PC-9 (cell line): ENCODE measurements around the gene ZER1. TPM values are rescaled to one million over a fixed set of nuclear protein-coding genes. Genes with fewer than 3 reads are reported as not detected.

Experiments used
- BruUV-seq: library from RNA; stranded (reverse); fragments of 400-500 nt; replicated peaks from 2 replicates; lab custom pipeline; 2021; lab: Mats Ljungman, UMichigan
- CTCF ChIA-PET: fragments of 300-600 bp; sonication (Branson Sonifier 250); formaldehyde crosslinking; loops from one replicate; lab custom pipeline; 2022; ENCODE audit warnings: antibody characterized with exemption; lab: Charles Lee
- POLR2A ChIA-PET: fragments of 300-600 bp; sonication (Branson Sonifier 250); formaldehyde crosslinking; loops from one replicate; lab custom pipeline; 2022; ENCODE audit warnings: antibody characterized with exemption; ENCODE audit not compliant: unreplicated experiment; lab: Charles Lee
- DNase-seq, 2 experiments: peaks; one replicate each; pipeline versions ENCODE4 v3.0.0 to v3.0.0-alpha.2; 2015 to 2022; ENCODE audit warnings: mixed read lengths in 1 of 2
- H2AFZ ChIP-seq: fragments of 200-600 bp; sonication (generic); 2 replicates; pipeline ENCODE4 v1.8.1; 2017; ENCODE audit warnings: antibody characterized with exemption
- H3F3A ChIP-seq: fragments of 200-600 bp; sonication (generic); 2 replicates; pipeline ENCODE4 v1.8.1; 2017; ENCODE audit warnings: antibody characterized with exemption, mild to moderate bottlenecking, low read depth; ENCODE audit not compliant: insufficient read depth
- H3K27ac ChIP-seq: fragments of 200-600 bp; sonication (generic); 2 replicates; pipeline ENCODE4 v1.6.1; 2016; ENCODE audit warnings: mixed run types
- H3K27me3 ChIP-seq: fragments of 200-600 bp; sonication (generic); 2 replicates; pipeline ENCODE4 v1.6.1; 2016; ENCODE audit warnings: low read depth, mixed run types; ENCODE audit not compliant: insufficient read depth
- H3K36me3 ChIP-seq: fragments of 200-600 bp; sonication (generic); 2 replicates; pipeline ENCODE4 v1.6.1; 2016; ENCODE audit warnings: low read depth, mixed run types
- H3K4me1 ChIP-seq: fragments of 200-600 bp; sonication (generic); replicated peaks from 2 replicates; pipeline ENCODE4 v1.6.1; 2016; ENCODE audit warnings: mixed run types; ENCODE audit not compliant: insufficient read depth
- H3K4me2 ChIP-seq: fragments of 200-600 bp; sonication (generic); 2 replicates; pipeline ENCODE4 v1.6.1; 2017; ENCODE audit warnings: mixed run types
- H3K4me3 ChIP-seq: fragments of 200-600 bp; sonication (generic); 2 replicates; pipeline ENCODE4 v1.6.1; 2016; ENCODE audit warnings: mixed run types
- H3K79me2 ChIP-seq: fragments of 200-600 bp; sonication (generic); 2 replicates; pipeline ENCODE4 v1.6.1; 2017; ENCODE audit warnings: low read depth, mixed run types
- H3K9me2 ChIP-seq: fragments of 200-600 bp; sonication (generic); 2 replicates; pipeline ENCODE4 v1.8.1; 2017; ENCODE audit warnings: mild to moderate bottlenecking; ENCODE audit not compliant: insufficient read depth
- H3K9me3 ChIP-seq: fragments of 200-600 bp; sonication (generic); 2 replicates; pipeline ENCODE4 v1.8.1; 2016; ENCODE audit warnings: low read depth; ENCODE audit not compliant: insufficient read depth
- H4K20me1 ChIP-seq: fragments of 200-600 bp; sonication (generic); 2 replicates; pipeline ENCODE4 v1.8.1; 2017; ENCODE audit not compliant: insufficient read depth
- EZH2 ChIP-seq: fragments of 200-600 bp; sonication (generic); IDR thresholded peaks from 2 replicates; pipeline ENCODE4 v1.8.0; 2017; ENCODE audit warnings: antibody characterized with exemption, low read depth
- intact Hi-C: fragments of 100-400 bp; cut with micrococcal nuclease; formaldehyde crosslinking; loops from one replicate; pipeline ENCODE4 v1.10.0; 2022; ENCODE audit not compliant: unreplicated experiment
- total RNA-seq: library from RNA; stranded (reverse); gene quantifications from 2 replicates; pipeline ENCODE4 v1.2.3, GENCODE V29; 2021
- TF ChIP-seq, protein P1 (sequence below): fragments of 200-600 bp; sonication (generic); conservative IDR thresholded peaks from 2 replicates; pipeline ENCODE4 v1.6.1; 2017; ENCODE audit warnings: mixed run types, antibody characterized with exemption, mild to moderate bottlenecking, moderate library complexity

Gene ZER1
- total RNA-seq, 1 experiment from 2014 or later, result 65.2 TPM

- BruUV-seq, result TSS peak; percentile 67
These were observed 87.7 kb downstream of the ZER1 start for GRCh38 chr9:128684065-128684324.

DNA sequence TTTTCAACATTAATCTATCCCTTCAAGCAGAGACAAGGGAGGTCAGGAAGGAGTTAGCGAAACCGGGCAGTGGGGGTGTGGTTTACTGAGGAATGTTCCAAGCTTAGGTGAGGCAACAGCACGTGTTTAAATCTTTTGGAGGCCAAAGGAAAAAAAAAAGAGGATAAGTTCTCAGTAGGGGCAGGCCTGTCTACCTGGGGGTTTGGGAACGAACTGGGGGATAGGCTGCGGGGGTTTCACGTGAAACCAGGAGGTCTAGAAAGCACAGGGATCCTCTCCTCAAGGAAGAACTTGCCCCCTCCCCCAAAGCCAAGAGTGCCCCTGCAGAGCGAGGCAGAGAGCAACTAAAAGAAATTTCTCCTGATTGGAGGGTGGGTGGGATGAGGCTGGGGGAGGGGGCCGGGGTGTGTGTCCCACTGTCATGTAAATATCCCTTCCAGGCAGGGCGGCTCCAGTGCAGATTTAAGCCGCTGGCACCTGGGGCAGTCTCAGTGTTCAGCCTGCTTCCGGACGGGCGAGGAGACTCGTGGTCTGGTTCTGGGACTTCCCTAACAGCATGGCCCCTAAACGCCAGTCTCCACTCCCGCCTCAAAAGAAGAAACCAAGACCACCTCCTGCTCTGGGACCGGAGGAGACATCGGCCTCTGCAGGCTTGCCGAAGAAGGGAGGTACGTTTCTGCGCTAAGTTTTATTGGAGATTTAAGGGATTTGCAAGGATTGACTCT is 88.2 kb downstream of the ZER1 start:
- H3K79me2 ChIP-seq, result peaks cover 74% of the 10 kb centered on the region
- BruUV-seq, result TSS peak; percentile 70

More at GRCh38 chr9:128684065-128684324, 87.7 kb downstream of the ZER1 start:
- Histone ChIP-seq H3K4me2 (peak overlapping the region; percentile 99), H2AFZ (peak overlapping the region; percentile 32; the same call in 1 of the 2 replicates), H3K4me3 (peak overlapping the region; percentile 94), H3K79me2 (peaks cover 76% of the 10 kb centered on the region), H3K9me3 (no peaks in the 10 kb centered on the region), H3K27ac (peak overlapping the region; percentile 99), H4K20me1 (peaks cover 15% of the 10 kb centered on the region), H3K9me2 (no peaks in the 10 kb centered on the region), H3K27me3 (no peaks in the 10 kb centered on the region), H3K36me3 (0 out of 2 replicates have a peak, but pooled peaks cover 6% of the 10 kb centered on the region), H3K4me1 (peaks cover 45% of the 10 kb centered on the region), H3F3A (peaks cover 48% of the 10 kb centered on the region)
- TF ChIP-seq EZH2, result no peak
- TF ChIP-seq, protein P1, sequence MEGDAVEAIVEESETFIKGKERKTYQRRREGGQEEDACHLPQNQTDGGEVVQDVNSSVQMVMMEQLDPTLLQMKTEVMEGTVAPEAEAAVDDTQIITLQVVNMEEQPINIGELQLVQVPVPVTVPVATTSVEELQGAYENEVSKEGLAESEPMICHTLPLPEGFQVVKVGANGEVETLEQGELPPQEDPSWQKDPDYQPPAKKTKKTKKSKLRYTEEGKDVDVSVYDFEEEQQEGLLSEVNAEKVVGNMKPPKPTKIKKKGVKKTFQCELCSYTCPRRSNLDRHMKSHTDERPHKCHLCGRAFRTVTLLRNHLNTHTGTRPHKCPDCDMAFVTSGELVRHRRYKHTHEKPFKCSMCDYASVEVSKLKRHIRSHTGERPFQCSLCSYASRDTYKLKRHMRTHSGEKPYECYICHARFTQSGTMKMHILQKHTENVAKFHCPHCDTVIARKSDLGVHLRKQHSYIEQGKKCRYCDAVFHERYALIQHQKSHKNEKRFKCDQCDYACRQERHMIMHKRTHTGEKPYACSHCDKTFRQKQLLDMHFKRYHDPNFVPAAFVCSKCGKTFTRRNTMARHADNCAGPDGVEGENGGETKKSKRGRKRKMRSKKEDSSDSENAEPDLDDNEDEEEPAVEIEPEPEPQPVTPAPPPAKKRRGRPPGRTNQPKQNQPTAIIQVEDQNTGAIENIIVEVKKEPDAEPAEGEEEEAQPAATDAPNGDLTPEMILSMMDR, result no peak
- ChIA-PET CTCF (interaction anchor here (0.5 to 0.8 kb wide), 2 partner anchors 18 to 97 kb away, joined by 3 read pairs; partner anchors contain the start of gene PKN3), POLR2A (interaction anchor here (0.6 to 1.8 kb wide), 3 partner anchors 8 to 48 kb away, joined by 3 to 20 read pairs (median 16); no protein-coding TSS in a partner anchor)
- intact Hi-C loops, result loop anchor here (1.0 to 10.0 kb wide), 3 partner anchors 40 to 341 kb away; partner anchors contain the start of genes ODF2, SH3GLB2 and ZDHHC12
- DNase-seq, result no peak

More for the DNA sequence above, 88.2 kb downstream of the ZER1 start:
- ChIA-PET CTCF (interaction anchor here (0.6 to 0.8 kb wide), 5 partner anchors 17 to 98 kb away, joined by 3 to 5 read pairs (median 5); no protein-coding TSS in a partner anchor), POLR2A (interaction anchor here (0.6 to 1.8 kb wide), 4 partner anchors 9 to 88 kb away, joined by 3 to 20 read pairs (median 11); no protein-coding TSS in a partner anchor)
- Histone ChIP-seq H3K4me2 (peak overlapping the region; percentile 99), H3K27ac (peak overlapping the region; percentile 99), H2AFZ (no peak overlapping the region; the same call in 1 of the 2 replicates), H3K4me1 (peaks cover 45% of the 10 kb centered on the region), H3K9me3 (no peaks in the 10 kb centered on the region), H3K4me3 (peak overlapping the region; percentile 94), H3K27me3 (no peaks in the 10 kb centered on the region), H4K20me1 (peaks cover 15% of the 10 kb centered on the region), H3F3A (peaks cover 47% of the 10 kb centered on the region), H3K36me3 (0 out of 2 replicates have a peak, but pooled peaks cover 6% of the 10 kb centered on the region), H3K9me2 (no peaks in the 10 kb centered on the region)
- TF ChIP-seq EZH2, result no peak
- TF ChIP-seq, protein P1, result no peak
- peak; percentile 75 to 88 for DNase-seq
- intact Hi-C loops, result loop anchor here (1.0 to 10.0 kb wide), 6 partner anchors 17 to 341 kb away; partner anchors contain the start of genes DYNC2I2, ODF2, SH3GLB2 and ZDHHC12

Other genes starting within 250 kb of the ZER1 start
- 214 and 239 TPM in 2 replicates for gene SPTAN1, start 219.3 kb downstream of the ZER1 start, total RNA-seq
- gene DYNC2I2, start 115.1 kb downstream of the ZER1 start, total RNA-seq, result 225 and 263 TPM in 2 replicates
- 539 and 738 TPM in 2 replicates for gene SET, start 82.7 kb downstream of the ZER1 start, total RNA-seq
- 5.5 and 9.1 TPM in 2 replicates for gene PKN3, start 69.4 kb downstream of the ZER1 start, total RNA-seq
- 102 and 133 TPM in 2 replicates for gene ZDHHC12, start 47.8 kb downstream of the ZER1 start, total RNA-seq
- gene TBC1D13, start 15.3 kb upstream of the ZER1 start, total RNA-seq, result 38.2 and 41.9 TPM in 2 replicates
- 28.6 and 47.9 TPM in 2 replicates for gene ENDOG, start 46.6 kb upstream of the ZER1 start, total RNA-seq
- 59.6 and 75.5 TPM in 2 replicates for gene SPOUT1, start 57.9 kb upstream of the ZER1 start, total RNA-seq
- gene KYAT1, start 110.0 kb upstream of the ZER1 start, total RNA-seq, result 26.1 and 27.6 TPM in 2 replicates
- gene LRRC8A, start 110.2 kb upstream of the ZER1 start, total RNA-seq, result 90.3 and 95.7 TPM in 2 replicates
- 4.2 and 6.3 TPM in 2 replicates for gene PHYHD1, start 149.1 kb upstream of the ZER1 start, total RNA-seq
- gene DOLK, start 175.7 kb upstream of the ZER1 start, total RNA-seq, result 18.0 and 19.0 TPM in 2 replicates
- 59.7 and 90.0 TPM in 2 replicates for gene NUP188, start 175.8 kb upstream of the ZER1 start, total RNA-seq